ENCODE data around the gene ZNF608. TPM values are rescaled to one million over a fixed set of nuclear protein-coding genes. Genes with fewer than 3 reads are reported as not detected.

The ZNF608 gene
- total and polyA plus RNA-seq, 2 donors (not counting 3 experiments of a cell fraction or from before 2014, with no cell fraction given), result 16.2 to 33.6 TPM

DNA sequence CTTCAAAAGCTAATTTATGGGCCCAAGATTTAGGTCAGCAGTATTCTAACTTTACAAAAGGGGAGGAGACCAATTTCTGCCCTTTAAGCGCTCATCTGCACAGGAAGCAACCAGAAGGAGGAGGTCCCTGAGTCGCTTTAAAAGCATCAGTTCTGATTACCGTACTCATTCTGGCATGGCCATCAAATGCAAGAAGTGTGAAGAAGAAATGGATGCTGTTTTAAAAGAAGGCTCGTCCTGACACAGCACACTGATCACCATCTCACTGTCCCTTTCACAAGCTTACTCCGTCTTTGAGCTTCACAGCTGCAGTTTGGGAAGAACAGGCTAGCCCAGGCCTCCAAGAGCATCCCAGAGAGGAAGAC, 17.5 kb downstream of the ZNF608 start:
- H3K4me3 ChIP-seq (replicated peaks in 1 of 3; ENCODE audit: insufficient read depth in 1 of 3, low read depth in 1 of 3, low read length in 3 of 3), result no peak overlapping the region
- no peaks in the 10 kb centered on the region for H3K4me1 ChIP-seq (ENCODE audit: control insufficient read depth, extremely low read depth, insufficient read depth, low read length)
- no peaks in the 10 kb centered on the region for H3K27me3 ChIP-seq (ENCODE audit: control insufficient read depth in 2 of 2, insufficient read depth in 2 of 2, low read length in 2 of 2)
- H3K79me2 ChIP-seq (ENCODE audit: control insufficient read depth, insufficient read depth, low read length), result peaks cover 10% of the 10 kb centered on the region
- no peak overlapping the region for H2AFZ ChIP-seq (ENCODE audit: low read depth, low read length)
- FAIRE-seq (no peak), DNase-seq (ENCODE audit: low read depth, low spot score) (no peak)
- H3K36me3 ChIP-seq (ENCODE audit: control insufficient read depth in 2 of 2, extremely low read depth in 1 of 2, insufficient read depth in 2 of 2, low read length in 2 of 2), result no peaks in the 10 kb centered on the region
- peaks cover 2% of the 10 kb centered on the region for H4K20me1 ChIP-seq (replicated peaks; ENCODE audit: control insufficient read depth, extremely low read depth, insufficient read depth, low read length)
- dilution Hi-C loops (cut with MboI; ENCODE audit: extremely low pct_ligation_motif_present, low sequenced_read_pairs), result no loop called here
- TF ChIP-seq POLR2A (IDR thresholded peaks at IDR 0.05; ENCODE audit: low read depth, low read length) (no peak), POLR2AphosphoS5 (IDR thresholded peaks at IDR 0.05; ENCODE audit: insufficient read depth, low read depth, low read length) (no peak), EZH2 (IDR thresholded peaks at IDR 0.05; ENCODE audit: borderline replicate concordance, low read depth, low read length, severe bottlenecking) (no peak), GATA2 (IDR thresholded peaks at IDR 0.05; ENCODE audit: insufficient read depth, insufficient read length, low read depth, low read length) (no peak), JUN (IDR thresholded peaks at IDR 0.05; ENCODE audit: borderline replicate concordance, insufficient read depth, insufficient read length, low read depth) (no peak), FOS (IDR thresholded peaks at IDR 0.05; ENCODE audit: borderline replicate concordance, insufficient read depth, low read length) (no peak), MYC (IDR thresholded peaks at IDR 0.05; ENCODE audit: low read depth, low read length) (no peak)
- TF ChIP-seq, protein P1, sequence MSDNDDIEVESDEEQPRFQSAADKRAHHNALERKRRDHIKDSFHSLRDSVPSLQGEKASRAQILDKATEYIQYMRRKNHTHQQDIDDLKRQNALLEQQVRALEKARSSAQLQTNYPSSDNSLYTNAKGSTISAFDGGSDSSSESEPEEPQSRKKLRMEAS (IDR thresholded peaks at IDR 0.05; ENCODE audit: insufficient read depth, insufficient read length), result no peak
- TF ChIP-seq, protein P2, sequence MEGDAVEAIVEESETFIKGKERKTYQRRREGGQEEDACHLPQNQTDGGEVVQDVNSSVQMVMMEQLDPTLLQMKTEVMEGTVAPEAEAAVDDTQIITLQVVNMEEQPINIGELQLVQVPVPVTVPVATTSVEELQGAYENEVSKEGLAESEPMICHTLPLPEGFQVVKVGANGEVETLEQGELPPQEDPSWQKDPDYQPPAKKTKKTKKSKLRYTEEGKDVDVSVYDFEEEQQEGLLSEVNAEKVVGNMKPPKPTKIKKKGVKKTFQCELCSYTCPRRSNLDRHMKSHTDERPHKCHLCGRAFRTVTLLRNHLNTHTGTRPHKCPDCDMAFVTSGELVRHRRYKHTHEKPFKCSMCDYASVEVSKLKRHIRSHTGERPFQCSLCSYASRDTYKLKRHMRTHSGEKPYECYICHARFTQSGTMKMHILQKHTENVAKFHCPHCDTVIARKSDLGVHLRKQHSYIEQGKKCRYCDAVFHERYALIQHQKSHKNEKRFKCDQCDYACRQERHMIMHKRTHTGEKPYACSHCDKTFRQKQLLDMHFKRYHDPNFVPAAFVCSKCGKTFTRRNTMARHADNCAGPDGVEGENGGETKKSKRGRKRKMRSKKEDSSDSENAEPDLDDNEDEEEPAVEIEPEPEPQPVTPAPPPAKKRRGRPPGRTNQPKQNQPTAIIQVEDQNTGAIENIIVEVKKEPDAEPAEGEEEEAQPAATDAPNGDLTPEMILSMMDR (IDR thresholded peaks at IDR 0.05; ENCODE audit: extremely low read depth in 1 of 2, insufficient read depth in 1 of 2, low read depth in 1 of 2, low read length in 2 of 2), result no peak
- no TSS peak for BruUV-seq (replicated peaks)
- ChIA-PET CTCF (interaction anchor here (1.3 to 1.5 kb wide), 2 partner anchors 25 to 73 kb away, joined by 3 read pairs; no protein-coding TSS in a partner anchor), POLR2A (no interaction called here)
- no peak overlapping the region for H3K27ac ChIP-seq (ENCODE audit: insufficient read depth, low read depth, low read length)
- intact Hi-C loops (cut with micrococcal nuclease), result no loop called here
- no peaks in the 10 kb centered on the region for H3K9me1 ChIP-seq (replicated peaks; ENCODE audit: control insufficient read depth, extremely low read depth, insufficient read depth, low read length)
- H3K4me2 ChIP-seq (ENCODE audit: insufficient read depth, low read length), result no peak overlapping the region
- no peak overlapping the region for H3K9ac ChIP-seq (replicated peaks; ENCODE audit: extremely low read depth, insufficient read depth, low read length)
- no peaks in the 10 kb centered on the region for H3K9me3 ChIP-seq (replicated peaks; ENCODE audit: control insufficient read depth, insufficient read depth, low read length)
